ENCODE data around the gene OR5AS1.

The OR5AS1 gene

DNA sequence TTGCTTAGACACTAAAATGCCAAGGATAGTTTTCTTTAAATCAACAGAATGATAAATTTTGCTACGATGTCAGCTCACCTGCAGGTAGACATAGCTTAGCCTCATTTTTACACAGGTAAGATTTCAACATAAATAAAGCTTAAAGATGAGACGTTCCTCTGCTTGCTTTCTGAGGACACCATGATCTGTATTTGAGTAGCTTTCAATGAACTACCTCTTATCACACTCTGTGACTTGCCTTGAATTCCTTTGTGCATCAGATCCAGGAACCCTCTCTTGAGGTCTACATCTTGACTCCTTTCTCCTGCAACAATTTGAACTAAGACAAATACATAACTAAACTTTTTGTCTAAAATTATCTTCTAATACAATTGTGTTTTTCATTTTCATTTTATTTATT, 39.5 kb downstream of the OR5AS1 start:
- no peak overlapping the region for H3K4me3 ChIP-seq (ENCODE audit: control insufficient read depth, low read depth, low read length)
- DNase-seq (ENCODE audit: low read depth), result no peak
- TF ChIP-seq, protein P1, sequence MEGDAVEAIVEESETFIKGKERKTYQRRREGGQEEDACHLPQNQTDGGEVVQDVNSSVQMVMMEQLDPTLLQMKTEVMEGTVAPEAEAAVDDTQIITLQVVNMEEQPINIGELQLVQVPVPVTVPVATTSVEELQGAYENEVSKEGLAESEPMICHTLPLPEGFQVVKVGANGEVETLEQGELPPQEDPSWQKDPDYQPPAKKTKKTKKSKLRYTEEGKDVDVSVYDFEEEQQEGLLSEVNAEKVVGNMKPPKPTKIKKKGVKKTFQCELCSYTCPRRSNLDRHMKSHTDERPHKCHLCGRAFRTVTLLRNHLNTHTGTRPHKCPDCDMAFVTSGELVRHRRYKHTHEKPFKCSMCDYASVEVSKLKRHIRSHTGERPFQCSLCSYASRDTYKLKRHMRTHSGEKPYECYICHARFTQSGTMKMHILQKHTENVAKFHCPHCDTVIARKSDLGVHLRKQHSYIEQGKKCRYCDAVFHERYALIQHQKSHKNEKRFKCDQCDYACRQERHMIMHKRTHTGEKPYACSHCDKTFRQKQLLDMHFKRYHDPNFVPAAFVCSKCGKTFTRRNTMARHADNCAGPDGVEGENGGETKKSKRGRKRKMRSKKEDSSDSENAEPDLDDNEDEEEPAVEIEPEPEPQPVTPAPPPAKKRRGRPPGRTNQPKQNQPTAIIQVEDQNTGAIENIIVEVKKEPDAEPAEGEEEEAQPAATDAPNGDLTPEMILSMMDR (conservative IDR thresholded peaks at IDR 0.05; ENCODE audit: control insufficient read depth, insufficient read depth, low read depth, low read length), result no peak
